ENCODE results near the gene ZBTB48.

ZBTB48 gene

GRCh38 chr1:6603238-6603914 lies 23.6 kb downstream of the ZBTB48 start:
- TF ChIP-seq CTCF (conservative IDR thresholded peaks at IDR 0.05): no peak
- H3K27ac ChIP-seq: peak overlapping the region; percentile 86

GRCh38 chr1:6603915-6604558 lies 24.2 kb downstream of the ZBTB48 start:
- no peak overlapping the region for H3K27ac ChIP-seq
- no peak for TF ChIP-seq CTCF (conservative IDR thresholded peaks at IDR 0.05)

GRCh38 chr1:6612641-6613360 lies 33.0 kb downstream of the ZBTB48 start:
- H3K27ac ChIP-seq: peak overlapping the region; percentile 89
- TF ChIP-seq CTCF (conservative IDR thresholded peaks at IDR 0.05): peak; percentile 8; the same call in 1 of the 2 replicates

GRCh38 chr1:6613361-6614018 lies 33.7 kb downstream of the ZBTB48 start, which contains the start of gene PHF13:
TSS of gene PHF13 (plus strand) at chr1:6613731. CDS start at chr1:6614067, 336 bp downstream.
- H3K27ac ChIP-seq: peak within 1 kb of the TSS; percentile 89

GRCh38 chr1:6614019-6614928 lies 34.5 kb downstream of the ZBTB48 start:
- no peak for TF ChIP-seq CTCF (conservative IDR thresholded peaks at IDR 0.05)

More at GRCh38 chr1:6613361-6614018, 33.7 kb downstream of the ZBTB48 start, which contains the start of gene PHF13:
- no peak for TF ChIP-seq CTCF (conservative IDR thresholded peaks at IDR 0.05)

GRCh38 chr1:6614929-6615785 lies 35.4 kb downstream of the ZBTB48 start:
- TF ChIP-seq CTCF (conservative IDR thresholded peaks at IDR 0.05): no peak
- H3K27ac ChIP-seq: peak overlapping the region; percentile 89

More at GRCh38 chr1:6614019-6614928, 34.5 kb downstream of the ZBTB48 start:
- H3K27ac ChIP-seq: peak overlapping the region; percentile 89

Data from VCaP (cell line).